ENCODE results near the gene TINAGL1.

GRCh38 chr1:31627301-31627929 lies 51.1 kb downstream of the TINAGL1 start:
- TF ChIP-seq CTCF (conservative IDR thresholded peaks at IDR 0.05) (no peak), ZFX (IDR thresholded peaks at IDR 0.05) (no peak)

All from C4-2B (cell line).